Ascending aorta (tissue), 2 donors: ENCODE data around the gene CACNA2D3. TPM values are rescaled to one million over a fixed set of nuclear protein-coding genes. Genes with fewer than 3 reads are reported as not detected.

ENCODE experiments used
- DNase-seq, 2 donors: peaks; one replicate each; pipeline ENCODE4 v3.0.0-alpha.2; 2019; ENCODE audit warnings: low spot score in 2 of 2
- H3K27ac ChIP-seq, 2 donors: fragments of 200-600 bp; sonication (generic); one replicate each; pipeline ENCODE4 v1.5.1; 2016 to 2017; ENCODE audit warnings: mild to moderate bottlenecking in 1 of 2
- H3K27me3 ChIP-seq: fragments of 200-600 bp; sonication (generic); one replicate; pipeline ENCODE4 v1.5.1; 2017
- H3K36me3 ChIP-seq, 2 donors: fragments of 200-600 bp; sonication (generic); one replicate each; pipeline ENCODE4 v1.5.1; 2016
- H3K4me1 ChIP-seq, 2 donors: fragments of 200-600 bp; sonication (generic); one replicate each; pipeline ENCODE4 v1.5.1; 2016 to 2017; ENCODE audit warnings: mild to moderate bottlenecking in 1 of 2
- H3K4me3 ChIP-seq, 2 donors: fragments of 200-600 bp; sonication (generic); one replicate each; pipeline ENCODE4 v1.5.1; 2016 to 2017; ENCODE audit warnings: mild to moderate bottlenecking in 1 of 2
- H3K9me3 ChIP-seq, 2 donors: fragments of 200-600 bp; sonication (generic); one replicate each; pipeline ENCODE4 v1.5.1; 2016
- CTCF ChIP-seq, 3 experiments: fragments of 200-600 bp in 2 of 3; fragments of 450-650 bp in 1 of 3; sonication (generic) in 2 of 3; IDR thresholded peaks; one replicate each; pipeline ENCODE4 v1.5.1; 2016 to 2019; ENCODE audit warnings: antibody characterized with exemption in 3 of 3, mild to moderate bottlenecking in 1 of 3, moderate library complexity in 1 of 3
- intact Hi-C: fragments of 100-400 bp; cut with DNase I; formaldehyde crosslinking; loops from one replicate; pipeline ENCODE4 v1.15.1; 2023
- total RNA-seq: library from RNA; depleted of rRNA; stranded (reverse); fragments of >200 nt; gene quantifications from one replicate; pipeline ENCODE4 v1.1.0, GENCODE V29; 2016

Gene CACNA2D3
- total RNA-seq, 1 donor from 2014 or later, result not detected

- Histone ChIP-seq H3K4me3 (no peak overlapping the region), H3K27ac (no peak overlapping the region), H3K4me1 (no peaks in the 10 kb centered on the region), H3K36me3 (no peaks in the 10 kb centered on the region), H3K27me3 (no peaks in the 10 kb centered on the region), H3K9me3 (no peaks in the 10 kb centered on the region)
- TF ChIP-seq CTCF (IDR thresholded peaks at IDR 0.05), result no peak
- no peak for DNase-seq
- intact Hi-C loops, result no loop called here
Observed at GRCh38 chr3:55014081-55014480, 891.7 kb downstream of the CACNA2D3 start.

- Histone ChIP-seq H3K4me3 (no peak overlapping the region), H3K4me1 (no peaks in the 10 kb centered on the region), H3K27me3 (no peaks in the 10 kb centered on the region), H3K27ac (no peak overlapping the region), H3K36me3 (no peaks in the 10 kb centered on the region), H3K9me3 (no peaks in the 10 kb centered on the region)
- DNase-seq, result no peak
- no peak for TF ChIP-seq CTCF (IDR thresholded peaks at IDR 0.05)
- intact Hi-C loops, result no loop called here
Observed at GRCh38 chr3:55014906-55015305, 892.6 kb downstream of the CACNA2D3 start.

- no peak overlapping the region for H3K27ac ChIP-seq
- H3K36me3 ChIP-seq, result no peaks in the 10 kb centered on the region
- H3K4me3 ChIP-seq, result no peak overlapping the region
- no peaks in the 10 kb centered on the region for H3K9me3 ChIP-seq
- intact Hi-C loops, result no loop called here
- no peak for DNase-seq
- no peak for TF ChIP-seq CTCF (IDR thresholded peaks at IDR 0.05)
- H3K4me1 ChIP-seq, result no peaks in the 10 kb centered on the region
- no peaks in the 10 kb centered on the region for H3K27me3 ChIP-seq
Observed at GRCh38 chr3:55017876-55018275, 895.5 kb downstream of the CACNA2D3 start.

GRCh38 chr3:55030938-55031337 is 908.6 kb downstream of the CACNA2D3 start:
- no peak overlapping the region for H3K4me3 ChIP-seq
- H3K27ac ChIP-seq, result no peak overlapping the region
- intact Hi-C loops, result no loop called here
- H3K36me3 ChIP-seq, result no peaks in the 10 kb centered on the region
- H3K27me3 ChIP-seq, result no peaks in the 10 kb centered on the region
- H3K4me1 ChIP-seq, result no peaks in the 10 kb centered on the region
- H3K9me3 ChIP-seq, result no peaks in the 10 kb centered on the region
- TF ChIP-seq CTCF (IDR thresholded peaks at IDR 0.05), result no peak
- no peak for DNase-seq

GRCh38 chr3:55036883-55037577 is 914.7 kb downstream of the CACNA2D3 start:
- intact Hi-C loops, result no loop called here
- no peaks in the 10 kb centered on the region for H3K27me3 ChIP-seq
- no peak for TF ChIP-seq CTCF (IDR thresholded peaks at IDR 0.05)
- no peak overlapping the region for H3K4me3 ChIP-seq
- H3K9me3 ChIP-seq, result no peaks in the 10 kb centered on the region
- H3K36me3 ChIP-seq, result no peaks in the 10 kb centered on the region
- DNase-seq, result no peak
- H3K27ac ChIP-seq, result no peak overlapping the region
- no peaks in the 10 kb centered on the region for H3K4me1 ChIP-seq

- intact Hi-C loops, result no loop called here
- Histone ChIP-seq H3K4me3 (no peak overlapping the region), H3K9me3 (no peaks in the 10 kb centered on the region), H3K27ac (no peak overlapping the region), H3K36me3 (no peaks in the 10 kb centered on the region), H3K27me3 (no peaks in the 10 kb centered on the region), H3K4me1 (no peaks in the 10 kb centered on the region)
- no peak for DNase-seq
- no peak for TF ChIP-seq CTCF (IDR thresholded peaks at IDR 0.05)
Observed at GRCh38 chr3:55042591-55042990, 920.2 kb downstream of the CACNA2D3 start.
